ENCODE data around the gene TSPAN18. TPM values are rescaled to one million over a fixed set of nuclear protein-coding genes. Genes with fewer than 3 reads are reported as not detected.
A peak's percentile ranks its signal among the peaks of the same experiment; 100 is the strongest.

TSPAN18 gene
- total RNA-seq, 2 experiments from 2014 or later, result 7.5 to 8.7 TPM

GRCh38 chr11:44967930-44968496 is 241.3 kb downstream of the TSPAN18 start:
- no peaks in the 10 kb centered on the region for H3K9me3 Mint-ChIP-seq (ENCODE audit: insufficient read depth)
- H3K4me3 Mint-ChIP-seq, result no peak overlapping the region
- ChIA-PET CTCF (interaction anchor here (1.6 kb wide), 1 partner anchor 18 kb away, joined by 3 read pairs; no protein-coding TSS in a partner anchor), POLR2A (no interaction called here)
- no peaks in the 10 kb centered on the region for H3K36me3 Mint-ChIP-seq (ENCODE audit: low read depth)
- H3K27ac Mint-ChIP-seq, result no peak overlapping the region
- no peaks in the 10 kb centered on the region for H3K27me3 Mint-ChIP-seq (ENCODE audit: low read depth)
- no peak for ATAC-seq
- no peak for DNase-seq
- H3K4me1 Mint-ChIP-seq (ENCODE audit: low read depth), result no peaks in the 10 kb centered on the region

GRCh38 chr11:44968510-44968909 is 241.7 kb downstream of the TSPAN18 start:
- no peak overlapping the region for H3K27ac Mint-ChIP-seq
- ATAC-seq, result no peak
- H3K27me3 Mint-ChIP-seq (ENCODE audit: low read depth), result no peaks in the 10 kb centered on the region
- no peaks in the 10 kb centered on the region for H3K36me3 Mint-ChIP-seq (ENCODE audit: low read depth)
- POLR2A ChIA-PET, result no interaction called here
- H3K4me3 Mint-ChIP-seq, result no peak overlapping the region
- CTCF ChIA-PET, result interaction anchor here (1.6 kb wide), 1 partner anchor 18 kb away, joined by 3 read pairs; no protein-coding TSS in a partner anchor
- H3K4me1 Mint-ChIP-seq (ENCODE audit: low read depth), result no peaks in the 10 kb centered on the region
- H3K9me3 Mint-ChIP-seq (ENCODE audit: insufficient read depth), result no peaks in the 10 kb centered on the region
- DNase-seq, result no peak

GRCh38 chr11:44969651-44970252 is 243.0 kb downstream of the TSPAN18 start:
- CTCF ChIA-PET, result interaction anchor here (1.0 kb wide), 1 partner anchor 135 kb away, joined by 4 read pairs; no protein-coding TSS in a partner anchor
- no peaks in the 10 kb centered on the region for H3K27me3 Mint-ChIP-seq (ENCODE audit: low read depth)
- H3K4me1 Mint-ChIP-seq (ENCODE audit: low read depth), result peaks cover 10% of the 10 kb centered on the region
- DNase-seq (no peak), ATAC-seq (no peak)
- H3K36me3 Mint-ChIP-seq (ENCODE audit: low read depth), result no peaks in the 10 kb centered on the region
- H3K9me3 Mint-ChIP-seq (ENCODE audit: insufficient read depth), result no peaks in the 10 kb centered on the region
- POLR2A ChIA-PET, result no interaction called here
- no peak overlapping the region for H3K27ac Mint-ChIP-seq
- no peak overlapping the region for H3K4me3 Mint-ChIP-seq

DNA sequence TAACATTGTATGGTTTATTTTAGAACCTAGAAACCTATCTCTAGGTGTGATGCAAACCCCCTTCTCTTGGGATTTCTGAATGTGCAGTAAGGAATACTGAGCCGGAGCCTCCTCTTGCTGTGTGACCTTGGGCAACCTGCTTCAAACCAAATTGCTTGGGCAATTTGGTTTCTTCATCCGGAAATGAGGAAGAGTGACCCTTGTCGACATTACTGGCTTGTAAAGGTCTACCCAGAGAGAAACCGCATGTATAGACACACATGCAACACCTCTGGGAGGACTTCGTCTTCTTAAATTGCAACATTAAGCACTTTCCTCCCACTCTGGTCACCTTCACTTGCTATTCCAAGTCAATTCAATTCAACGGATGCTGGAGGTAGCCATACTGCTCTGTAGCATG is 243.5 kb downstream of the TSPAN18 start:
- H3K9me3 Mint-ChIP-seq (ENCODE audit: insufficient read depth), result no peaks in the 10 kb centered on the region
- no peaks in the 10 kb centered on the region for H3K36me3 Mint-ChIP-seq (ENCODE audit: low read depth)
- H3K4me3 Mint-ChIP-seq, result no peak overlapping the region
- no peaks in the 10 kb centered on the region for H3K27me3 Mint-ChIP-seq (ENCODE audit: low read depth)
- CTCF ChIA-PET, result no interaction called here
- no peak overlapping the region for H3K27ac Mint-ChIP-seq
- no peak for ATAC-seq
- DNase-seq, result no peak
- POLR2A ChIA-PET, result no interaction called here
- peaks cover 11% of the 10 kb centered on the region for H3K4me1 Mint-ChIP-seq (ENCODE audit: low read depth)

DNA sequence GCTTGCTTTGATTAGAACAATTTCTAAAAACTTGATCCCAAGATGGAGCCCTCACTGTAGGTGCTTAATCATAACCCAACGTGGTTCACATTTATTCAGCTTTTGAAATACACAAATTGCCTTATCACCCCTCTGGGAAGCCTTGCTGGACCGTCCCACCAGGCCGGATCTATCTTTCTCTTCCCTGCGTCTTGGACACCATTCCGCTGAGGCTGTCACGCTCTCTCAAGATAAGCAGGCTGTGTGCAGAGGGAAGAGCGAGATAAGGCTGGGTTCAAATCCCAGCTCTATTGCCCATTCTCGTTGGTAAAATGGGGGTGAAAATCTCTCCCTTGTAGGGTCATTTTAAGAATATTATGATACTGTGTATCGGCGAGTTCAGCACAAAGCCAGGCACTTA is 244.4 kb downstream of the TSPAN18 start:
- DNase-seq, result no peak
- no peaks in the 10 kb centered on the region for H3K36me3 Mint-ChIP-seq (ENCODE audit: low read depth)
- peaks cover 13% of the 10 kb centered on the region for H3K4me1 Mint-ChIP-seq (ENCODE audit: low read depth)
- H3K27ac Mint-ChIP-seq, result no peak overlapping the region
- POLR2A ChIA-PET, result no interaction called here
- H3K9me3 Mint-ChIP-seq (ENCODE audit: insufficient read depth), result no peaks in the 10 kb centered on the region
- H3K27me3 Mint-ChIP-seq (ENCODE audit: low read depth), result no peaks in the 10 kb centered on the region
- ATAC-seq, result no peak
- CTCF ChIA-PET, result interaction anchor here (0.7 to 1.6 kb wide), 4 partner anchors 15 to 140 kb away, joined by 3 to 4 read pairs (median 3); no protein-coding TSS in a partner anchor
- no peak overlapping the region for H3K4me3 Mint-ChIP-seq

DNA sequence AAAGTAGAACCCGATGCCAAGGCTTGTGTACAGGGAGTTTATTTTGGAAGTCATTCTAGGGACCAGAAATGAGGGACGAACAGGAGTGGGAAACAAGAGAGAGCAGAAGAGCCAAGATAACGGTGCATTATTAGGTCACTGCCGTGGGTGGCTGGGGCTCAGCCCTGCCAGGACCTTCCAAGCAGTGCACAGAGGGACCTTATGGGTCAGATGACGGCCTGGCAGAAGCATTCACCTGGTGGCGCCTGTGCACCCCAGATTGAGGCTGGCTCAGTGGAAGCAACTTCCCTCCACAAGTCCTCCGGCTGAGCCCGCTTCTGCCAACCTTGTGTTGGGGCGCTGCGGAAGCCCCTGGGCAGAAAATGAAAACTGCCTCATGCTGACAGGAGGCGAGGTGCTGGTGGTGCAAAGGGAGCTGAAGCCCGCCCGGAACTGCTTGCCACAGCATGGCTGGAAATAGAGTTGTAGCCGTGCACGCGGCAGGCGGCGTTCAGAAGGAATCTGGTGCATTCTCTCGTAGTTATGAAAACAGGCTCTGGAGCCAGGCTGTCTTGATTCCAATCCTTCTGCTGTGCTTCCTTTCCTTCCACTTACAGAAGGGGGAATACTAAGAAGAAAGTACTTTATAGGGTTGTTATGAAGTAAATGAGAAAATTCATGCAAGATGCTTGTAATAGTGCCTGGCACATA is 246.1 kb downstream of the TSPAN18 start:
- DNase-seq (no peak), ATAC-seq (no peak)
- Mint-ChIP-seq H3K4me3 (no peak overlapping the region), H3K9me3 (ENCODE audit: insufficient read depth) (no peaks in the 10 kb centered on the region), H3K27me3 (ENCODE audit: low read depth) (no peaks in the 10 kb centered on the region), H3K36me3 (ENCODE audit: low read depth) (no peaks in the 10 kb centered on the region), H3K27ac (no peak overlapping the region), H3K4me1 (ENCODE audit: low read depth) (peaks cover 13% of the 10 kb centered on the region)
- POLR2A ChIA-PET, result no interaction called here
- CTCF ChIA-PET, result interaction anchor here (0.7 kb wide), 1 partner anchor 18 kb away, joined by 3 read pairs; no protein-coding TSS in a partner anchor

DNA sequence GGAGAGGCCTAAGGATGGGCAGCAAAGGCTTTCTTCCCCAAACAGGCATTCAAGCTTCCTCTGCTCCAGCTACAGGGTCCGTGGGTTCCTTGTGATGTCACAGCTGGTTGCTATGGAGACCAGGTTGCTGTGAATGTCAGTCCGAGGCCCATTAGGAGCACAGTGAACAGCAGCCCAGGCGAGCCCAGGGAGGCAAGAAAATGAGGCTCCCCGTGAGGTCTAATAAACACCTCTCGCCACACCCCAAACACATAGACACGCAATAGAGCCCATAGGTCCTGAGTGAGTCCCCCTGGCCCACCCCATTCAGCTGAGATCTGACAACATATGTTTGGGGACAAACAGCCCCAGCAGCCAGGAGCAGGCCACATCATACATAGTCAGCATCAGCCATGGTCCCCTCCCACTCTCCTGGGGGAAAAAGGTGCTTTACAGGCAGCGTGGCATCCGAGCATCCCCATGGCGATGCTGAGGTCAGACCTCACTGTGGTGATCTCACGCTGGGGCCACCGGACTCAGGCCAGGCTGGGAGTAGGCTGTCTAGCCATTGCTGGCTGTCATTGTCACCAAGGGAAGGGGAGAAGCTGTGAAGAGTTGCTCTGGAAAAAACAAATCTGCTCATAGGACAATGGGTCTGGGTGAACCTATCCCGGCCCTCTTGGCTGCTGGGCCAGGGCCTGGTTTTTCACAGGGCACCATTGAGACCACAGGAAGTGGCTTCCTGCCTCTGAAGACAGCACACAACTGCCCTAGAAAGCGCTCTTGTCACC is 247.1 kb downstream of the TSPAN18 start:
- POLR2A ChIA-PET, result no interaction called here
- H3K27ac Mint-ChIP-seq, result no peak overlapping the region
- H3K4me3 Mint-ChIP-seq, result no peak overlapping the region
- H3K4me1 Mint-ChIP-seq (ENCODE audit: low read depth), result peaks cover 13% of the 10 kb centered on the region
- CTCF ChIA-PET, result no interaction called here
- no peaks in the 10 kb centered on the region for H3K9me3 Mint-ChIP-seq (ENCODE audit: insufficient read depth)
- no peaks in the 10 kb centered on the region for H3K27me3 Mint-ChIP-seq (ENCODE audit: low read depth)
- no peak for DNase-seq
- no peaks in the 10 kb centered on the region for H3K36me3 Mint-ChIP-seq (ENCODE audit: low read depth)
- no peak for ATAC-seq

DNA sequence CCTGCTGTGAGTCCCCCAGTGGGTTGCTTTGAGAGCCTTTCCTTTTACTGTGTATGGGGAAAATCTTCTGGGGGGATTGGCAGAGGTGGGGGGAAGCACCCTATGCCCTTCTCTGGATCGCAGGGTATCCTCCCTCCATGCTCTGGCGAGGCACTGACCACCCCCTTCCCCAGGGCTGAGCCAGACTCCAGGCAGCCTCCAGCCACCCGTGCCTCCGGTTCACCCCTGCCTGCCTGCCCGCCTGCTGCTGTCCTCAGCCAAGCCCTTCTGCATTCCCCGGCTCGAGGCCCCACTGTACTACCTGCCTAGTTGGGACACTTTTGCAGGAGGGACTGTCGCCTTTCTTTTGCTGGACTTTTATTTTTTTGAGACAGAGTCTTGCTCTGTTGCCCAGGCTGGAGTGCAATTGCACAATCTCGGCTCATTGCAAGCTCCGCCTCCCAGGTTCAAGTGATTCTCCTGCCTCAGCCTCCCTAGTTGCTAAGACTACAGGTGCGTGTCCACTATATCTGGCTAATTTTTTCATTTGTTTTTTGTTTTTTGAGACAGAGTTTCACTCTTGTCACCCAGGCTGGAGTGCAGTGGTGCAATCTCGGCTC is 247.7 kb downstream of the TSPAN18 start:
- Mint-ChIP-seq H3K4me1 (ENCODE audit: low read depth) (peaks cover 13% of the 10 kb centered on the region), H3K27ac (no peak overlapping the region), H3K4me3 (no peak overlapping the region), H3K36me3 (ENCODE audit: low read depth) (no peaks in the 10 kb centered on the region), H3K9me3 (ENCODE audit: insufficient read depth) (no peaks in the 10 kb centered on the region), H3K27me3 (ENCODE audit: low read depth) (no peaks in the 10 kb centered on the region)
- DNase-seq (no peak), ATAC-seq (no peak)
- ChIA-PET CTCF (no interaction called here), POLR2A (no interaction called here)

- CTCF ChIA-PET, result interaction anchor here (1.1 to 3.2 kb wide), 4 partner anchors 10 to 128 kb away, joined by 3 to 11 read pairs (median 3); no protein-coding TSS in a partner anchor
These were observed 249.8 kb downstream of the TSPAN18 start for GRCh38 chr11:44976576-44976975.

GRCh38 chr11:44977493-44977984 is 250.8 kb downstream of the TSPAN18 start:
- DNase-seq (no peak), ATAC-seq (no peak)
- Mint-ChIP-seq H3K27ac (peak overlapping the region; percentile 10), H3K9me3 (ENCODE audit: insufficient read depth) (no peaks in the 10 kb centered on the region), H3K27me3 (ENCODE audit: low read depth) (no peaks in the 10 kb centered on the region), H3K4me3 (no peak overlapping the region), H3K36me3 (ENCODE audit: low read depth) (no peaks in the 10 kb centered on the region), H3K4me1 (ENCODE audit: low read depth) (peaks cover 19% of the 10 kb centered on the region)
- CTCF ChIA-PET, result interaction anchor here (1.1 to 3.2 kb wide), 5 partner anchors 9 to 127 kb away, joined by 3 to 11 read pairs (median 3); no protein-coding TSS in a partner anchor
- POLR2A ChIA-PET, result no interaction called here

More at GRCh38 chr11:44976576-44976975, 249.8 kb downstream of the TSPAN18 start:
- Mint-ChIP-seq H3K27me3 (ENCODE audit: low read depth) (no peaks in the 10 kb centered on the region), H3K4me1 (ENCODE audit: low read depth) (peaks cover 19% of the 10 kb centered on the region), H3K9me3 (ENCODE audit: insufficient read depth) (no peaks in the 10 kb centered on the region), H3K4me3 (no peak overlapping the region), H3K36me3 (ENCODE audit: low read depth) (no peaks in the 10 kb centered on the region), H3K27ac (no peak overlapping the region)
- DNase-seq, result no peak
- POLR2A ChIA-PET, result no interaction called here
- no peak for ATAC-seq

- H3K4me1 Mint-ChIP-seq (ENCODE audit: low read depth), result peaks cover 19% of the 10 kb centered on the region
- no peak overlapping the region for H3K27ac Mint-ChIP-seq
- ATAC-seq (no peak), DNase-seq (no peak)
- POLR2A ChIA-PET, result no interaction called here
- CTCF ChIA-PET, result interaction anchor here (0.8 to 3.2 kb wide), 5 partner anchors 10 to 126 kb away, joined by 3 to 11 read pairs (median 5); no protein-coding TSS in a partner anchor
- H3K36me3 Mint-ChIP-seq (ENCODE audit: low read depth), result no peaks in the 10 kb centered on the region
- H3K27me3 Mint-ChIP-seq (ENCODE audit: low read depth), result no peaks in the 10 kb centered on the region
- H3K4me3 Mint-ChIP-seq, result no peak overlapping the region
- no peaks in the 10 kb centered on the region for H3K9me3 Mint-ChIP-seq (ENCODE audit: insufficient read depth)
These were observed 251.7 kb downstream of the TSPAN18 start for GRCh38 chr11:44978274-44978960.

All from activated CD8-positive, alpha-beta T cell treated with anti-CD3 and anti-CD28 coated beads, Interleukin-2, amount 10 ng/mL, durations not matched to agents 7 days and 5 days (primary cell).